Activated CD4-positive, alpha-beta T cell treated with anti-CD3 and anti-CD28 coated beads for 24 hours (primary cell): ENCODE data around the gene RABL6.
A peak's percentile ranks its signal among the peaks of the same experiment; 100 is the strongest.
"Not testable (repeated sequence)": the region's sequence is repeated elsewhere in the genome, so short reads cannot be mapped to it uniquely, and the experiment has no call there.

Experiments
- DNase-seq, 2 donors: peaks; one replicate each; pipeline ENCODE4 v3.0.0-alpha.2; 2020; ENCODE audit warnings: low read depth in 2 of 2

The RABL6 gene

GRCh38 chr9:136880651-136881050, 72.9 kb downstream of the RABL6 start:
- DNase-seq: no peak

DNA sequence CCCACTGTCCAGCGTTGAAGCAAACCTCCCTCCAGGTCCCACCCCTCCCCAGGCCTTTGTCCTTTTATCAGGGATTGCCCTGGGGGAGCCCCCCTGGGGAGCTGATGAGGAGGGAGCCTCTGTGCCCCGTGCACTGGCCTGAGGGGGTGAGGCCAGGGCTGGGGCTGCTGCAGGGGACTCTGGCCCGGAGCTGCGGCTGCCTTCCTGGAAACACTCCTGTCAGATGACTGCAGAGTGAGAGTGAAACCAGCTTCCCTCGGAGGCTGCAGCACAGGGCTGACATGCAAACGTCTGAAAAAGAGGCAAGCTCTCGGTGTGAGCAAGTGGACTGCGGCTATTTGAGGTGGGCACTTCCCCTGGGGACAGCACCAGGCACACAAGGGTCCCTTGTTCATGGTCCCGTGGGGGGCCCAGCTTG, 74.0 kb downstream of the RABL6 start:
- peak; percentile 40 to 52 for DNase-seq

- DNase-seq: peak; percentile 81 to 85
Measured at GRCh38 chr9:136882109-136882946, 74.6 kb downstream of the RABL6 start.

DNA sequence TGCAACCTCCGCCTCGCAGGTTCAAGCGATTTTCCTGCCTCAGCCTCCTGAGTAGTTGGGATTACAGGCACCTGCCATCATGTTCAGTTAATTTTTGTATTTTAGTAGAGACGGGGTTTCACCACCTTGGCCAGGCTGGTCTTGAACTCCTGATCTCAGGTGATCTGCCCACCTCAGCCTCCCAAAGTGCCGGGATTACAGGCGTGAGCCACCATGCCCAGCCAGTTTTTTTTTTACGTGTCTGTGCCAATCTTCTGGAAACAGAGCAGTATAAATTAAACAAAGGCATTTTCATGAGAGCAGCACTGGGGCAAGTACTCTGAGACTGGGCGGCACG, 75.2 kb downstream of the RABL6 start:
- not testable (repeated sequence) for DNase-seq

DNA sequence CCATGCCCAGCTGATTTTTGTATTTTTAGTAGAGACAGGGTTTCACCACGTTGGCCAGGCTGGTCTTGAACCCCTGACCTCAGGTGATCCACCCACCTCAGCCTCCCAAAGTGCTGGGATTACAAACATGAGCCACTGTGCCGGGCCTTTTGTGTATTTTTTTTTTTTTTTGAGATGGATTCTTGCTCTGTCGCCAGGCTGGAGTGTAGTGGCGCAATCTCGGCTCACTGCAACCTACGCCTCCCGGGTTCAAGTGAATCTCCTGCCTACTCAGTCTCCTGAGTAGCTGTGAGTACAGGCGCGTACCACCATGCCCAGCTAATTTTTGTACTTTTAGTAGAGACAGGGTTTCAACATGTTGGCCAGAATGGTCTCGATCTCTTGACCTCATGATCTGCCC, 75.9 kb downstream of the RABL6 start:
- DNase-seq: not testable (repeated sequence)

DNA sequence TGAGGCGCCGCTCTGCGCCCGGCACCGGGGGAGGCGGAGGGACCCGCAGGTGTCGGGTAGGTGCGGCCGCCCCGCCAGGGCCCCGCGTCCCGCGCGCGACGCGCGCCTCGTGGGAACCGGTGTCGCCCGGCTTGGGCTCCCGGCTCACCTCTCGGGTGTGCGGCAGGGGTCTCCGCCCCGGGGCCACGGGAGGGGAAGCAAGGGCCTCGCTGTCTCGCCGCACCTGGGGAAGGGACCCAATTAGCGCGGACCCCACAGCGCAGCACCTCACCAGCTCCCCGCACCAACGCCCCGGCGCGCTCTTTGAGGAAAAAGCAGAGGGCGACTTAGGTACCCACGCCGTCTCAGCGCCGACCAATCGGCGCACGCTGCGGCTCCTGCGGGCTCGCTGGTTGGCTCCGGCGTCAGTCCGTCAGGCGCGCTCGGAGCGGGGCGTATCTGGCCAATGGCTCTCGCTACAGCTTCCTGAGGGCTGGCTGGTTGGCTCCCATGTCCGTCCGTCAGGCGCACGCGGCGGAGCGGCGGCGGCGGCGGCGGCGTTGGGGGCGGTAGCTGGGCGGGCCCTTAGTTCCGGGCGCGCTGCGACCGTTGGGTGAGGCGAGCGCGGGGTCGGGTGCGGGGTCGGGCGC, 78.3 kb downstream of the RABL6 start, which contains the start of gene TRAF2:
TRAF2 (plus strand) TSS at position 567 of the 629 bp plus-strand sequence. CDS start 12,225 bp downstream, outside the sequence.
- DNase-seq: peak; percentile 93 to 96

DNA sequence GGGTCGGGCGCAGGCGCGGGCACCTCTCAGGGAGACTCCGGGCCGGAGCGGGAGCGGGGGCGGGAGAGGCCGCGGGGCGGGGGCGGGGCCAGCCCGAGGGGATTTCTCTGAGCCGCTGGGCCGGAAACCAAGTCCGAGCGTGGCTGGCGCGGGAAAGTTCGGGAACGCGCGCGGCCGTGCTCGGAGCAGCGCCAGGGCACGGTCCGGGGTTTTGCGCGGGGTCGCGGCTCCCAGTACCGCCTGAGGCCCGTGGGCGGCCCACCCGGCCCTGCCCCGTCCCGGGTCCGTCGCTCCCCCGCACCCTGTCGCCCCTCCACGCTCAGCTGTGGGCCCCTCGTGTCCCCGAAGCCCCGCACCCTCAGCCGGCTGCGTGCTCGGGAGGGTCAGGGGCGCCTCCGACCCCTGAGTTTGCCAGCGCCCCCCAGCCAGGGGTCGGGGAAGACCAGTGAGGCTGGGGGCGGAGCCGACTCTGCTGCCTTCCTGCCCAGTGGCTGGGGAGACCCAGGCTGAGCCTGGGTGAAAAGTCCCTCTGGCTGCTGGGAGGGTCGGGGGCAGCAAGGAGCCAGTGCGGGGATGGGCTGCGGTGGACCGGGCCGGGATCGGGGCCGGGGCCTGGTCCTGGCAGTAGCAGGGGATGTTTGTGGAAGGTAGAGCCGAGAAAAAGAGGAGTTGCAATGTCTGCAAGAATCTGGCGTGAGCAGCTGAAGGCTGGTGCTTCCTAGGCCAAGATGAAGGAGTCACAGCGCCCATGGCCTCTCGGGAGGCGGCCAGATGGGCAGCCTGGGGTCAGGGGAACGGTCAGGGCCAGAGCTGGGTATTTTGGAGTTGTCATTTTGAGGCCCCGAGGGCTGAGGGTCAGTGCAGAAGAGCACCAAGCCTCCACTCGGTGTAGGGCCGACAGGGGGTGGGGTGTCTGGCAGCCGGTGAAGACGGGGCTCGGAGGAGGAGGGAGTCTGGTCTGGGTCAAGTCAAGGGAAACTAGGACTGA, 79.2 kb downstream of the RABL6 start:
- DNase-seq: no peak

DNA sequence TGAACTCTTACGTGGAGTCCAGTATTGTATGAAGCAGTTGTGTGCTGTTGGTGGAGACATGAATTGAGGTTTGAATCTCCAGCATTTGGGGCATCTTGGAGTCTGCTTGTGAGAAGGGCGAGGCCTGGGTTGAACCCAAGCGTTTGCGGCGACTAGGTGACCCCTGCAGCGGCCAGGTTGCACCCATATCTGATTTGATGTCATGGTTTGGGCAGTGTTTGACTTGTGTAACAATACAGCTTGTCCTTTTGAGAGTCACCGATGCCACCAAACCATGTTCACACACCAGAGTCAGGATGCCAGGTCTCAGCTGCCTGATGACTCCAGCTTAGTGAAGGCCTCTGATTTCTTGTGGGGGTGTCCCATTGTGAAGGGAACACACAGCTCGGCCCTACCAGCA, 80.7 kb downstream of the RABL6 start:
- DNase-seq: no peak

GRCh38 chr9:136889858-136890257, 82.1 kb downstream of the RABL6 start:
- no peak for DNase-seq

DNA sequence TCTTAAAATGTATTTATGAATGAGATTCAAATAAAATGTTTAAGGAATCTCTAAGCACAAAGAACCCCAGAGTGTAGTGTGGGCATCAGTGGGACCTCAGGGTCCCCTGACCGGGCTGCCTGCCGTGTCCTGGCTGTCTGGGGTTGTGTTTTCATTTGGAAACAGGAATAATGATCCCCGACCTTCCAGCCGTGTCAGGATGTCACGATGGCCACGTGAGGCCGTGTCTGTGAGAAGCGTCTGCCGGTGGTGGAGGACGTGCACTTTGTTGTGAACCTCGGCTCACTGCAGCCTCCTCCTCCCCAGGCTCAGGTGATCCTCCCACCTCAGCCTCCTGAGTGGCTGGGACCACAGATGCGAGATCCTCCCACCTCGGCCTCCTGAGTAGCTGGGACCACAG, 82.9 kb downstream of the RABL6 start:
- DNase-seq: no peak
